NCI-H1436 treated with DMSO at 0.1 percent for 48 hours (cell line): ENCODE data around the gene ABLIM3.

Source experiments
- DNase-seq: peaks from one replicate; lab custom pipeline; 2025; lab: John Stamatoyannopoulos, UW

The ABLIM3 gene

DNA sequence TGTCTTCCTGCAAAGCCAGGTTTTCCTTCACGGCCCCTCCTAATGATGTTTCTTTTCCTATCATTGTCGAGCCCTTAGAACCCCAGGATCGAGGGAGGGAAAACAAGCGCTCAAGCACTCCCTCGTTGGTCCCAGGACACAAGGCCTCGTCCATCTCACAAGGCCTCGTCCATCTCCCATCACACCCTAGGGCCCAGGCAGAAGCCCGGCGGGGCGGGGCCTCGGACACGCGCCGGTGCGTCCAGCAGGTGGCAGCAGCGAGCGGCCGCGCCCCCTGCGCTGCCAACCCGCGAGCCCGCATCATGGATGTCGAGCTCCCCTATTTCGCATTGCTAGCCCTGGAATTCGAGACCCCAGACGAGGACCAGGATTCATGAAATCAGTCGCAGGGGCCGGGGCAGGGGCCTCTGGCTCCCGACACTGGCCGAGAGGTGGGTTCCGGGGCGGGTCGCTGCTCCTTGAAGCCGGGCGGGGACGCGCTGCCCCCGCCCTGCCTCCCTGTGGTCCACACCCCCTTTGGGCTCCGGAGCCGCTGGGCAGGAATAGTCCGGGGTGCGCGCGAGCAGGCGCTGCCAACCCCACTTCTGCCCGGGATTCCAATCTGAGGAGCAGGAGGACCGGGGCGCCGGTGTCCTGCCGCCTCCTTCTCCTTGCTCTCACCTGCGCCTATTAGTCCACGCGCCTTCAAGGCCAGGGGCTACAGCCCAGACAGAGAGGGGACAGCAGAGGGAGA, at the start of gene ABLIM3:
ABLIM3 (plus strand) TSS at position 270 of the 733 bp plus-strand sequence. CDS start 603 bp downstream, outside the sequence.
- DNase-seq, result no peak

DNA sequence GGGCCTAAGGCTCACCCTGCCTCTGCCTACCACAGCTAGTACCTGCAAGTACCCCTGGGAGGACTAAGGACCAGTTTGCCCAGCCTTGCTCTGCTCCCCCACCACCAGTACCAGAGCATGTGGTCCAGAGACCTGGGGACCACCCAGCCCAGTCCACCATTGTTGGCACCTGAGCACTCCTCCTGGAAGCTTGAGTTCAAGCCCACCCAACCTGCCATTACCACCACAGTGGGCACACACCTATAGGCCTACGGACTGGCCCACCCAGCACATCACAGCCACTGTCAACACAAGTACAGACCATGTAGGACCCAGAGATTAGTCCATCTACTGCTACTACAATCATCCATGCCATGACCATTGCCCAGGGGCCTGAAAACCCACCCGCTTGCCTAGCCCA, 47.7 kb upstream of the ABLIM3 start:
- DNase-seq, result no peak

DNA sequence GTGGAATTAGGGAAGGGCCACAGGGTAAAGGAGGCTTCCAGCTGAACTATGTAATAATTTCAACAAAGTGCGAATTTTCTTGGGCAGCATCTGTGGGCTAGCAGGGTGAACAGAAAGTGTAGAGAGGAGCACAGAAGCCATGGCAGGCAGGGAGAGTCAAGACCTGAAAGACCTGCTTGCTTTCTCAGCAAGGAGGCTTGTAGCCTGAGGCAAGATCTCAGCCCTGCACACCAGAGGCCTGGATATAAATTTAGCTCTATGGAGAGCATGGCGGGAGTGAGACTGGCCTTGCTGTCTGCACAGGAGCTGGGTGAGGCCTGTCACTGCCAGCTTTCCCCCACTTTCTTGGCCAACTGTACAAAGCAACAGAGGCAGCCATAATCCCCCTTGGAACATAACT, 46.3 kb upstream of the ABLIM3 start:
- DNase-seq, result no peak

DNA sequence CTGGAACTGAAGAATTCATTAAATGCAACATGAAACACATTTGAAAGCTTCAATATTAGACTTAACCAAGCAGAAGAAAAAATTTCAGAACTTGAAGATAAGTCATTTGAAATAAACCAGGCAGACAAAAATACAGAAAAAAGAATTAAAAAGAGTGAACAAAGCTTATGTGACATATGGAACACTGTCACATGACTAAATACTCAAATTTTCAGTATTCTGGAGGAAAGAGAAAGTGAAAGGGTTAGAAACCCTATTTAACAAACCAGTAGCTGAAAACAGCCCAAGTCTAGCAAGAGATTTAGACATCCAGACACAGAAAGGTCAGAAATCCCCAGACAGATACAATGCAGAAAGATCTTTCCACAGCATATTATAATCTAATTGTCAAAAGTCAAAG, 41.4 kb upstream of the ABLIM3 start:
- no peak for DNase-seq

DNA sequence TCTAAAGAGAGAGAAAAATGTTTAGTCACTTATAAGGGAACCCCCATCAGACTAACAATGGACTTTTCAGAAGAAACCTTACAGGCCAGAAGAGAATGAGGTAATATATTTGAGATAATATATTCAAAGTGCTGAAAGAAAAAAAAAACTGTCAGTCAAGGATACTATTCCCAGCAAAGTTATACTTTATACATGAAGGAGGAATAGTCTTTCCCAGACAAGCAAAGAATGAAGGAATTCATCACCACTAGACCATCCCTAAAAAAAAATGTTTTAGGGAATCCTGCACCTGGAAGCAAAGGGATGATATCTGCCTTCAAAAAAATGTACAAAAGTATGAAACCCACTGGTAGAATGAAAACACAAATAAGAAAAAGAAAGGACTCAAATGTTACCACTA, 41.0 kb upstream of the ABLIM3 start:
- no peak for DNase-seq

DNA sequence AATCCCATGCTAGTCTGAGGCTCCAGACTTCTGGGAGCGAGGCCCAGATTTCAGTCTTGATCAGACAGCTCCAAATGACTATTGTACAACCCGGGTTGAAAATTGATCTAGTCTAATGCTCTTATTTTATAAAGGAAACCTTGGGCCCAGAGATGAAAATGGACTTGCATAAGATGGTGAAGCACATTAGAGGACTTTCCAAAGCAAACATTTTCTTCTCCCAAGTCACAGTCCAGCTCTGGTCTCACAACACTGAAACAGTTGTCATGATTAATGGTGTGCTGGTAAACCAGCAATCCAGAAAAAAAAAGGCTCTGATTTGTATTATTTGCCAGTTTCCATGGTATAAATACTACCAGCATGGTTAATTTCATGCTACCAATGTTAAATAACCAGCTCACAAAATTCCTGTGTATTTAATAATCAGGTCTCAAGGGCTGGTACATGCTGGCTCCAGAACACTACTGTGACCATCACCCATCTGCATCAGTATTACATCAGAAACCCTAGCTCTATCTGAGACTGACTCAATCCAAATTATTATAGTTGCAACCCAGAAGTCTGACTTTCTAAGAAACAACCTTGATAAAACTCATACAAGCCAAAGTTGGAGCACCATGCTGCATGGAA, 32.5 kb upstream of the ABLIM3 start:
- no peak for DNase-seq

DNA sequence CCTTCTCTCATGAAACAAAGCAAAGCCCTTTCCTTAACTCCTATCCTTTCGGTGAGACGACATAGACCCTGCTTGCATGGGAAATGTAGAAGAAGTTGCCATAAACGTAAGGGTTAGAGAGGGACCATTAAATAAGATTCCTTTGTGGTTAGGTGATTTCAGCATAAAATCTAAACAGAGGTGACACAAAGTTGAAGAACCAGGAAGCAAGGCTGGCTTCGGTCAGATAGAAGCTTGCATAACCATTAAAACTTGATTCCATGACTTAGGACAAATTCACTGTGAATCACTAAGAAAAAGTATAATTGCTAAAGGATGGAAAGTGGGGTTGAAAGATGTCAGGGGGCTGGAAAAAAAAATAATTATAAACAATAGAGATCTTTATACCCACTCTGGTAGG, 30.9 kb upstream of the ABLIM3 start:
- no peak for DNase-seq

DNA sequence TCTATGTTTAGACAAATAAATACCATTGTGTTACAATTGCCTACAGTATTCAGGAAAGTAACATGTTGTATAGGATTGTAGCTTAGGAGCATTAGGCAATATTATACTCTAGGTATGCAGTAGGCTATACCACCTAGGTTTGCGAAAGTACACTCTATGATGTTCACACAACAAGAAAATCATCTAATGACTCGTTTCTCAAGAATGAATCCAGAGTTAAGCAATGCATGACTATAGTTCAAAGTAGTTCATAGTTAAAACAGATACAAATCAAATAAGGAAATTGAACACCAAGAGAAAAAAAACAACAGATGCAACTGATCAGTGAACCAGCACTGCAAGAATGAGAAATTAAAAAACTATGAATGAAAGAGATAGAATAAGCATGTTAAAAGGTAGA, 27.6 kb upstream of the ABLIM3 start:
- DNase-seq, result no peak

DNA sequence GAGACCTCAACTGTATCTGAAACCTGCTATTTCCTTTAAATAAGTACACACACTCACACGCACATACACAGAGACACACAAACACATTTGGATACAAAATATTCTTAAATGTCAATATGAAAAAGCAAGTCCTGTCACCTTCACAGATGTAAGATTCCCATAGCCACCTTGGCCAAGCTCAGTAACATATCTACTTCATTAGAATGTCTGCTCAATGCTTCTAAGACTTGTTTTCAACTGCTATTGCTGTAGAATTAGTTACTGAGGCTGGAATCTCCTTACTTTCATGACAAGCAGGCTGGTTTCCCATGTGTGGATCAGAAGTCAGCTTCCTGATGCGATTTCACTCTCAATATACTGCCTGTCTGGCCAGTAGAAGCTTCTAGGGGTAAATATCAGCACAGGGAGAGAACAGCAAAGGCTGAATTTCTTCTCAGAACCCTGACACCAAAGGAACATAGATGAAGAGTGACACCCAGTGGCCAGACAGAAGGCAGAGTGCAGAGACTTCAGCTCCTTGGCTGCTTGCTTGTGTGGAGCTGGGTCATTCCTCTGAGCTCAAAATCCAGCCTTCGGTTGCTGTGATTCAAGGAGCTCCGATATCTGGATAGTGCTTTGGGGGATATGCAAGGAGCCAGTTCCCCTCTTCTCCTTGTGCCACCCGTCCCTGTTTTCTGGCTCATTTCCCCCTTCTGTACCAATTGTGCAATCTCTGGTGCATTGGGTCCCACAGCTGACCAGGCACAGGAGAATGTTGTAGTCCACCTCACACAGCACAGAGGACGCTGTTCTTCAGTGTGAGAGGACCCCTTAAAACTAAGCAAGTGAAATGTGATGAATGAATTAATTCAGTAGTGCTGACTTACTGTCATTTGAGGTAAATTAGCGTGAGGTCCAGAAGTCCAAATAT, 26.6 kb upstream of the ABLIM3 start:
- DNase-seq, result no peak

DNA sequence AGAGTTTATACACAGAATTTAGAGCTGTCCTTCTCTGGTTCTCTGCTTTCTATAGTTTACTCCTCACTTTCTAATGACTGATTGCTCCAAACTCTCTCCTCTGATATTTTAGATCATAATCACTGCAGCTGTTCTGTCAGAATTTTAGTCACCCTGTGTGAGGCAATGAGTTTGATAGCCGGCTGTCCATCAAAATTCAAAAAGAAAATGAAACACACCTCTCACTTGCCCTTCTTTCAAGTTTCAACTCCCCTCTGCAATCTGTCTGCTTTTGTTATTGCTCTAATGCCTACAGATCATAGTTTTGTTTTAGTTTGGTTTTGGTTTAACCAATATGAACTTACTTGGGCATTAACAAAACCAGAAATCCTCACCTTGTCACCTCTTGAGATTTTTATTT, 23.3 kb upstream of the ABLIM3 start:
- no peak for DNase-seq

DNA sequence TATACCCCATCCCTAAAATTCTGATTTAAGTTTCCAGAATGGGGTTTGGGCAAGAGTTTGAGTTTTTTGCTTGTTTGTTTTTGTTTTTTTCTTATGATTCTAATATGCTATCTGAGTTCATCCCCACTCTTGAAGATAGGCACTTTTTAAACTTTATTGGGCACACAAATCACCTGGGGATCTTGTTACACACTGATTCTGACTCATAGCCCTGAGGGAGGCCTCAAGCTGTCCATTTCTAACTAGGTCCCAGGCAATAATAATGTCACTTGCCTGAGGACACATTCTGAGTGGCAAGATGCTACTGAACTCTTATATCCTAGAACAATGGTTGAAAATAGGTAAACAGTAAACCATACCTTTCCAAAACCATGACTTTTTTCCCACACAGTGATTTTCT, 22.8 kb upstream of the ABLIM3 start:
- no peak for DNase-seq

DNA sequence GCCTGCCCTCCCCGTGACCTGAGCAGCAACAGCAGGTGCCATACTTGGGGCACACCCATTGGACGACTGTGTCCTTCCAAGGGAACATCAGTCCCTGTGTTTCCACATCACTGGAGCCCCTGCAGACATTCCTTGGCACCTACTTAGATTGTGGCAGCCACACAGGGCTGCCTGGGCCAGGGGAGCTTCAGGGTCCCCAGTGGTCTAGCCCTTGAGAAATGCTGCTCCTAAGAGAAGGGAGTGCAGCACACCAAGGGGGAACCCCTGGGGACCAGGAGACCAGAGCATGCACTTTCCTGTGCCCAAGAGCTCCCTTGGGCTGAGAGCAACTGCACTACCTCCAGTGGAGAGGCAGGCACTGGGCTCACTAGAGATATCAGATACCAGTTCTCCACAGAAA, 20.1 kb upstream of the ABLIM3 start:
- DNase-seq, result no peak

DNA sequence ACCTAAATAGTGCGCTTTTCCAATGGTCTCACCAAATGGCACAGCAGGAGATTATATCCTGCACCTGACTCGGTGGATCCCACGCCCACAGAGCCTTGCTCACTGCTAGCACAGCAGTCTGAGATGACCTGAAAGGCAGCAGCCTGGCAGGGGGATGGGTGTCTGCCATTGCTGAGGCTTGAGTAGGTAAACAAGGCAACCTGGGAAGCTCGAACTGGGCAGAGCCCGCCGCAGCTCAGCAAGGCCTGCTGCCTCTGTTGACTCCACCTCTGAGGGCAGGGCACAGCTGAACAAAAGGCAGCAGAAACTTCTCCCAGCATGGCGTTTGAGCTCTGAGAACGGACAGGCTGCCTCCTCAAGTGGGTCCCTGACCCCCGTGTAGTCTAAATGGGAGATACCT, 18.1 kb upstream of the ABLIM3 start:
- no peak for DNase-seq

DNA sequence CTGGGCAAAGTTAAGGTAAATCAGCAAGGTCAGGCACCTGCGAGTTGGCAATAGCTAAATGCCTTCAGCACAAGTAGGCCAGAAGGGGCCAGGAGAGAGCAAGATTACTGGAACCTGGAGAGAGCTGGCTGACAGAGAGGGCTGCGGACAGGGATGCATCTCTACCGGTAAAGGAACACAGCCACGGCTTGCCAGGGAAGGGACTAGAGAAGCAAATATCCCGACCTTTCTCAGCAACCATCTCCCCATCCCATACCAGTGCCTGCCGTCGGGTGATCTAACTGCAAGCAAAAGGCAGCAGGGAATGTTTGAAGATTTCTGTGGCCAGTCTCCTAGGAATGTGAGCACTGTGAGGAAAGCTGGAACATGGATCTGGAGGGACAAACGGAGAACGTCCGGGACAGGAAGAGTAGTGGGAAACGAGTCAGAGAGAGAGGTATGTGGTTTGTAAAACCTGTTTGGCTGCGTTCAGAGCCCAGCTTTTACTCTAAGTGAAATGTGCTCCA, 15.9 kb upstream of the ABLIM3 start:
- no peak for DNase-seq

DNA sequence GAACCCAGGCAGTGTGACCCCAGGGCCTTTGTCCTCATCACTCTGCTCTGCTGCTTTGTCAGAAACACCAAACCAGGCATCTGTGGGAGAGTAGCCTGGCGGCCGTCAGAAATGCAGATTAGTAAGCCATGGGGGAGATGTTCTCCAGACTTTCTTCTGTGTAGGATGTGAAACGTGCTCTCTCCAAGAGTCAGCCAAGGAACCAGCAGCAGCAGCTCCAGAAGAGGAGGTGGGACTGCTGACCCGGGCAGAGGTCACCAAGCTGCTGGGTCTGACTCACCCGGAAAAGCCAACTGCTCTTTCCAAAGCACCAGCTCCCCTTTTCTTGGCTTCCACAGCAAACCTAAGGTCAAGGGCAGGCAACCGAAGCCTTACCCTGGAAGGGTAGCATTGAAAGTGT, 14.4 kb upstream of the ABLIM3 start:
- DNase-seq, result no peak

DNA sequence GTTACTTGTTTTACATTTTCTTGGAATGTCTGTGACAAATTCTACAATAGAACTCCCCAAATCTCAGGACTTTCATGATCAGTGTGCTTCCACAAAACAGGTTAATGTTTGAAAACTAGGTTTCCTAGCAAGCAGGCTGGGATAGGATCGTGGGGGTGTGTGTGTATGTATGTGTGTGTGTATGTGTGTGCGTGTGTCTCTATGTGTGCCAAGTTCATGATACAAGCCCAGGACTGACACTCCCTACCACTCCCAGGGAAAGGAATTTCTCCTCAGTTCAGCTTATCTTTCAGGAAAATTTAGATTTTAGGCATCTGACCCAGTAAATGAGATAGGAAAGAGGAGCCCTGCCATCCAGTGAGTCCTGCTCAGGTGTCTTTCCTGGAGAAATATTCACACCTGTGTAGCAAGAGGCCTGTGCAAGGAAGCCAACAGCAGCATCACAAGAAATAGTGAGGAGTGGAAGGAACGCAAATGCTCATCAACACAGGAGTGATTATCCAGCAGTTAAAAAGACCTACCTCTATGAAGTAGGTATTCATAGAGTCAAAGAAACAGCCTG, 13.8 kb upstream of the ABLIM3 start:
- DNase-seq, result no peak

DNA sequence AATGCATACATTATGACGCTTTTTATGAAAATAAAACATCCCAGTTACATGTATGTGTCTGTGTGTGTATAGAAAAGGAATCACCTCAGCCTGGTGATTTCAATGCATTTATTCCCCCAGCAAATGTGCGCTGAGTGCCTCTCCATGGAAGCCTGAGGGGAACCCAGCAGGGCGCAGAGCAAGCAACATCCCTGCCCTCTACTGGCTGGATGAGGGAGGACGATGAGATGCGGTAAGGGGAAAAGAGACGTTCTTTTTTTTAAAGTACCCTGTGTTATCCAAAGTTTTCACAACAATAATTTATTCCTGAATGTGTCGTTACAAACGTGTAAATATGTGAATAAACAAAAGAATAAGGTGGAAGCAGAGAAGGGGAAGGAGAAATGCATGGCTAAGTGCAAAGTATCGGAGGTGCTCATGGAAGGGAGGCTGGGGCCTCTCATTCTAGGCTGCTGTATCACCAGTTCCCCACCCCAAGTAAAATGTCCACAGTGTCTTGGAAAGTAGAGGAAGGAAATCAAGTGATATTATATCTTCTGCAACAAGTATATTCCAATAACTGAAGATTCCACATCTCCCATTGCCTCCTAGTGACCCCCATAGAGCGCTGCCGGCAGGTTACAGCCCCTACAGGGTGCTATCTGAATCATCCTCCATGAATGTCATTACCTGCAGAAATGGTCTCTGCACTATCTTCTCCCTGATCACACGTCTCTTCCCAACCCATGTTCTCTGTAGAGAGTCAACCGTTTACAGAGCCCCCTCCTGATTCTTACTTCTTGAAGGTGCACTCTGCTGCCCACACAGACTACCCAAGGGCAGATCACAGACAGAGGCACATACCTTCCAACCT, 13.0 kb upstream of the ABLIM3 start:
- no peak for DNase-seq

DNA sequence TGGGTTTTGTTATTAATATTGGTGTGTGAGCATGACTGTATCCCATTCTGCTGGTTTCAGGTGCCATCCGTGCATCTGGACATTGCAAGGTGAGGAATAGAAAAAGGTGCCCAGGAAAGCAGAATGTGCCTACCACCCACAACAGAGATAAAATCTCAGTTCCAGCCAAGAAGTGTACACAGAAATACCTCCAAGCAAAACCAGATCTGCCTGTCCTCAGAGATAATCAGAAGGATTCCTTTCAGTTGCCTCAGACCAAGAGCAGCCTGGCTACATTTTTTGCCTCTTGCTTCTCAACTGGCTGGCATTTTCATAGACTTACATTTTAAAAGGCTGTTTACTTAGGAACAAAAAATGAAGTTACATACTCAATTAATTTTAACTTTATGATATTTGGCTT, 12.1 kb upstream of the ABLIM3 start:
- no peak for DNase-seq

DNA sequence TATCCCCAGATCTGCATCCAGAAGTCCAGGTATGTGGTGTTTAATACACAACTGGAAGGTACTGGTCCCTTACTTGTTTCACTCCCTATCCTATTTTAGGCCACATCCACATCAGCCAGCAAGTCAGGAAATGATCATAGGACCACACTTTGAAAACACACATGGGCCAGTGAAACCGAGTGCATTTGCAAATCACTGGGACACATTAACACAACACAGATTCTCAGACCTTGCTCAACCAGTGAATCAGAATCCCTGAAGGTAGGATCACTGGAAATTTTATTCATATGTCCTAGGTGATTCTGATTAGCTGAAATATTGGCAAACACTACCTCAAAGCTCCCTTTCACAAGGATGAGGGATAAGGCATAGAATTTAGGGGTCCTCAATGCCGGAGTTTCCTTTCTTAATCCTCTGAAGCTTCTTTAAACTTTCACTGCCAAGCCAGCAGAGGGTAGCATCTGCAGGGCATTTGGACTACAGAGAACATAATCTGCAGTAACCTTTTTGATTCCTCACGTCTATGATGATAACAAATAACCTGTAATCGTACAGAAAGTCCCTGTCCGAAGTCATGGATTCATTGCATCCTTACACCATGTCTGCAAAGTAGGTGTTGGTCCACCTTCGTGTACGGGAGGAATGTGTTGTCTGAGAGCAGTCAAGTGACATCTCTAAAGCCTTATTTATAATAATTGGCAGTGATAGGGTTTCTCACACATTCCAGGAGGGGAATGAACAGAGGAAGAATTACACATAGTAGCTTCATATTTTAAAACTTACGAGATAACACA, 11.0 kb upstream of the ABLIM3 start:
- DNase-seq, result no peak

DNA sequence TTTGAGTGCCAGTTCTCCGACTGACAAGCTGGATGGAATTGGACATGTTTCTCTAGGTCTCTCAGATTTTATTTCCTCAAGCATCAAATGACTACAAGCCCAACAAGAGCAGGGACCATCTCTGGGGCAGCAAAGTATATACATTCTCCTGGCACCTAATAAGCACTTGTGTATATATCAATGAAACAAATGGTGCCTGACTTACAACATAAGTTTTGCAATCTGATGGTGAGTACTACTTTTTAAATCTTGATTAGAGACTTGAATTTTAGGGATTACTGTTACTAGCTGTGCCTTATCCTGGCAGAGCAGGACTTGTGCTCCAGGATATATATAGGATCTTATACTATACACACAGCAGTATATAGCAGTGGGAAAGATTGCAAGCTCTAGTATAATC, 8.8 kb upstream of the ABLIM3 start:
- DNase-seq, result no peak
